ENCODE data around the gene STK11IP.

Gene STK11IP

GRCh38 chr2:219565130-219566080 lies 32.3 kb upstream of the STK11IP start:
- Histone ChIP-seq H3F3A (ENCODE audit: insufficient read depth) (no peaks in the 10 kb centered on the region), H3K27ac (ENCODE audit: low read depth, low read length) (no peak overlapping the region), H3K4me3 (ENCODE audit: insufficient read depth, low read length, poor library complexity, severe bottlenecking) (no peak overlapping the region), H3K4me2 (ENCODE audit: low read depth, low read length, poor library complexity, severe bottlenecking) (no peak overlapping the region), H3K27me3 (ENCODE audit: low read length) (no peaks in the 10 kb centered on the region), H4K20me1 (ENCODE audit: low read depth, low read length) (no peaks in the 10 kb centered on the region), H3K36me3 (ENCODE audit: low read length) (no peaks in the 10 kb centered on the region), H2AFZ (ENCODE audit: low read depth, low read length, severe bottlenecking) (no peak overlapping the region), H3K9ac (ENCODE audit: low read length) (no peak overlapping the region), H3K9me3 (ENCODE audit: insufficient read depth, low read length) (no peaks in the 10 kb centered on the region), H3K9me2 (replicated peaks; ENCODE audit: insufficient read depth, low read length) (no peaks in the 10 kb centered on the region), H3K79me2 (ENCODE audit: insufficient read depth, low read length) (no peaks in the 10 kb centered on the region)
- no peak for TF ChIP-seq EZH2phosphoT487 (conservative IDR thresholded peaks at IDR 0.05; ENCODE audit: low read length)

GRCh38 chr2:219566640-219567039 lies 31.0 kb upstream of the STK11IP start:
- H3F3A ChIP-seq (ENCODE audit: insufficient read depth) = no peaks in the 10 kb centered on the region
- no peak overlapping the region for H3K4me3 ChIP-seq (ENCODE audit: insufficient read depth, low read length, poor library complexity, severe bottlenecking)
- TF ChIP-seq CTCF (IDR thresholded peaks at IDR 0.05; ENCODE audit: insufficient read depth, low read length, poor library complexity, severe bottlenecking) (no peak), EZH2phosphoT487 (conservative IDR thresholded peaks at IDR 0.05; ENCODE audit: low read length) (no peak)
- H3K27ac ChIP-seq (ENCODE audit: low read depth, low read length) = no peak overlapping the region
- H3K36me3 ChIP-seq (ENCODE audit: low read length) = no peaks in the 10 kb centered on the region
- no peak overlapping the region for H3K9ac ChIP-seq (ENCODE audit: low read length)
- H3K9me2 ChIP-seq (replicated peaks; ENCODE audit: insufficient read depth, low read length) = no peaks in the 10 kb centered on the region
- no peaks in the 10 kb centered on the region for H3K27me3 ChIP-seq (ENCODE audit: low read length)
- H3K79me2 ChIP-seq (ENCODE audit: insufficient read depth, low read length) = no peaks in the 10 kb centered on the region
- no peaks in the 10 kb centered on the region for H4K20me1 ChIP-seq (ENCODE audit: low read depth, low read length)
- H2AFZ ChIP-seq (ENCODE audit: low read depth, low read length, severe bottlenecking) = no peak overlapping the region
- H3K4me2 ChIP-seq (ENCODE audit: low read depth, low read length, poor library complexity, severe bottlenecking) = no peak overlapping the region
- H3K9me3 ChIP-seq (ENCODE audit: insufficient read depth, low read length) = no peaks in the 10 kb centered on the region

GRCh38 chr2:219567131-219567530 lies 30.5 kb upstream of the STK11IP start:
- no peaks in the 10 kb centered on the region for H3K27me3 ChIP-seq (ENCODE audit: low read length)
- no peaks in the 10 kb centered on the region for H3K36me3 ChIP-seq (ENCODE audit: low read length)
- no peak overlapping the region for H3K9ac ChIP-seq (ENCODE audit: low read length)
- no peak overlapping the region for H2AFZ ChIP-seq (ENCODE audit: low read depth, low read length, severe bottlenecking)
- H3K4me3 ChIP-seq (ENCODE audit: insufficient read depth, low read length, poor library complexity, severe bottlenecking) = no peak overlapping the region
- H3K27ac ChIP-seq (ENCODE audit: low read depth, low read length) = no peak overlapping the region
- TF ChIP-seq CTCF (IDR thresholded peaks at IDR 0.05; ENCODE audit: insufficient read depth, low read length, poor library complexity, severe bottlenecking) = no peak
- TF ChIP-seq EZH2phosphoT487 (conservative IDR thresholded peaks at IDR 0.05; ENCODE audit: low read length) = no peak
- no peaks in the 10 kb centered on the region for H3F3A ChIP-seq (ENCODE audit: insufficient read depth)
- H3K9me2 ChIP-seq (replicated peaks; ENCODE audit: insufficient read depth, low read length) = no peaks in the 10 kb centered on the region
- H3K4me2 ChIP-seq (ENCODE audit: low read depth, low read length, poor library complexity, severe bottlenecking) = no peak overlapping the region
- H3K9me3 ChIP-seq (ENCODE audit: insufficient read depth, low read length) = no peaks in the 10 kb centered on the region
- no peaks in the 10 kb centered on the region for H4K20me1 ChIP-seq (ENCODE audit: low read depth, low read length)
- H3K79me2 ChIP-seq (ENCODE audit: insufficient read depth, low read length) = no peaks in the 10 kb centered on the region

- no peaks in the 10 kb centered on the region for H3K36me3 ChIP-seq (ENCODE audit: low read length)
- TF ChIP-seq CTCF (IDR thresholded peaks at IDR 0.05; ENCODE audit: insufficient read depth, low read length, poor library complexity, severe bottlenecking) (no peak), EZH2phosphoT487 (conservative IDR thresholded peaks at IDR 0.05; ENCODE audit: low read length) (no peak)
- H3K4me3 ChIP-seq (ENCODE audit: insufficient read depth, low read length, poor library complexity, severe bottlenecking) = no peak overlapping the region
- no peaks in the 10 kb centered on the region for H3F3A ChIP-seq (ENCODE audit: insufficient read depth)
- H3K9me3 ChIP-seq (ENCODE audit: insufficient read depth, low read length) = no peaks in the 10 kb centered on the region
- no peaks in the 10 kb centered on the region for H4K20me1 ChIP-seq (ENCODE audit: low read depth, low read length)
- H3K27ac ChIP-seq (ENCODE audit: low read depth, low read length) = no peak overlapping the region
- no peak overlapping the region for H3K4me2 ChIP-seq (ENCODE audit: low read depth, low read length, poor library complexity, severe bottlenecking)
- no peak overlapping the region for H2AFZ ChIP-seq (ENCODE audit: low read depth, low read length, severe bottlenecking)
- no peak overlapping the region for H3K9ac ChIP-seq (ENCODE audit: low read length)
- no peaks in the 10 kb centered on the region for H3K27me3 ChIP-seq (ENCODE audit: low read length)
- H3K79me2 ChIP-seq (ENCODE audit: insufficient read depth, low read length) = no peaks in the 10 kb centered on the region
- no peaks in the 10 kb centered on the region for H3K9me2 ChIP-seq (replicated peaks; ENCODE audit: insufficient read depth, low read length)
Observed at GRCh38 chr2:219567791-219568361, 29.8 kb upstream of the STK11IP start.
